Myocyte (in vitro differentiated cells): ENCODE measurements around the gene CSAD. TPM values are rescaled to one million over a fixed set of nuclear protein-coding genes. Genes with fewer than 3 reads are reported as not detected.

Experiments
- total RNA-seq: library from RNA; depleted of rRNA; stranded (reverse); fragments of >200 nt; gene quantifications from 2 replicates; pipeline ENCODE4 v1.2.3, GENCODE V29; 2014

Gene CSAD
- total RNA-seq, 1 donor from 2014 or later = 5.6 TPM

Other genes with a start within 250 kb of the CSAD start
- gene KRT18, start 231.8 kb downstream of the CSAD start, total RNA-seq = 0.16 TPM in 1 of 2 replicates, not detected in the other
- gene EIF4B, start 174.5 kb downstream of the CSAD start, total RNA-seq = 494 and 561 TPM in 2 replicates
- 43.8 and 59.8 TPM in 2 replicates for gene TNS2, start 130.9 kb downstream of the CSAD start, total RNA-seq
- 25.7 and 35.7 TPM in 2 replicates for gene SPRYD3, start 101.5 kb downstream of the CSAD start, total RNA-seq
- 42.5 and 49.8 TPM in 2 replicates for gene IGFBP6, start 83.3 kb downstream of the CSAD start, total RNA-seq
- not detected in 2 replicates for gene SOAT2, start 77.4 kb downstream of the CSAD start, total RNA-seq
- gene ZNF740, start 203 bp downstream of the CSAD start, total RNA-seq = 7.4 and 9.2 TPM in 2 replicates
- gene ITGB7, start 26.3 kb upstream of the CSAD start, total RNA-seq = 0.16 and 0.32 TPM in 2 replicates
- gene RARG, start 51.3 kb upstream of the CSAD start, total RNA-seq = 15.4 and 22.7 TPM in 2 replicates
- gene ESPL1, start 87.4 kb upstream of the CSAD start, total RNA-seq = 0.36 and 0.53 TPM in 2 replicates
- 253 and 294 TPM in 2 replicates for gene PFDN5, start 114.6 kb upstream of the CSAD start, total RNA-seq
- 40.9 and 42.8 TPM in 2 replicates for gene MYG1, start 118.8 kb upstream of the CSAD start, total RNA-seq
- gene AAAS, start 140.7 kb upstream of the CSAD start, total RNA-seq = 63.6 and 74.1 TPM in 2 replicates
- not detected in 2 replicates for gene SP7, start 155.4 kb upstream of the CSAD start, total RNA-seq
- gene SP1, start 199.3 kb upstream of the CSAD start, total RNA-seq = 28.9 and 35.6 TPM in 2 replicates
- gene AMHR2, start 242.9 kb upstream of the CSAD start, total RNA-seq = not detected in 2 replicates